Muscle of back (tissue), 11 donors: ENCODE results near the gene SAPCD1. TPM values are rescaled to one million over a fixed set of nuclear protein-coding genes. Genes with fewer than 3 reads are reported as not detected.

Source experiments
- DNase-seq, 3 donors: peaks; one replicate each; pipeline versions ENCODE4 v3.0.0 to v3.0.0-alpha.2; 2013
- polyA plus RNA-seq, 10 donors: library from polyadenylated mRNA; unstranded; fragments of 120-200 nt; gene quantifications; one replicate each; pipeline ENCODE4 v1.2.1, GENCODE V29; 2013; ENCODE audit not compliant: insufficient read length in 10 of 10

SAPCD1 gene
- polyA plus RNA-seq, 10 donors = 2.1 to 10.9 (median 3.0) TPM

- no peak for DNase-seq
These were observed 13.0 kb upstream of the SAPCD1 start for GRCh38 chr6:31749301-31750036.

- DNase-seq = no peak
These were observed 11.9 kb upstream of the SAPCD1 start for GRCh38 chr6:31750411-31751022.

- no peak for DNase-seq
These were observed 9.6 kb upstream of the SAPCD1 start for GRCh38 chr6:31752739-31753319.

- no peak for DNase-seq
These were observed 4.2 kb upstream of the SAPCD1 start for GRCh38 chr6:31758281-31758680.

GRCh38 chr6:31760790-31761189, 1.7 kb upstream of the SAPCD1 start:
- no peak for DNase-seq

GRCh38 chr6:31761343-31761742, 1.1 kb upstream of the SAPCD1 start:
- DNase-seq = no peak

- DNase-seq = no peak
These were observed 592 bp downstream of the SAPCD1 start for GRCh38 chr6:31762878-31763618.

GRCh38 chr6:31763619-31763940, 1.1 kb downstream of the SAPCD1 start:
- DNase-seq = peak in 2 of 3 donors; percentile 26 to 48

- no peak for DNase-seq
These were observed 1.7 kb downstream of the SAPCD1 start for GRCh38 chr6:31764198-31764597.

- DNase-seq = no peak
These were observed 3.1 kb downstream of the SAPCD1 start for GRCh38 chr6:31765559-31765909.

GRCh38 chr6:31765910-31766794, 3.7 kb downstream of the SAPCD1 start:
- peak in 1 of 3 donors; percentile 34 for DNase-seq

- DNase-seq = no peak
These were observed 4.7 kb downstream of the SAPCD1 start for GRCh38 chr6:31767096-31767645.

GRCh38 chr6:31768363-31769257, 6.2 kb downstream of the SAPCD1 start:
- DNase-seq = no peak

GRCh38 chr6:31769684-31770371, 7.4 kb downstream of the SAPCD1 start:
- peak in 2 of 3 donors; percentile 23 to 45 for DNase-seq

- DNase-seq = no peak
These were observed 8.4 kb downstream of the SAPCD1 start for GRCh38 chr6:31770860-31771259.

GRCh38 chr6:31771992-31772358, 9.5 kb downstream of the SAPCD1 start:
- no peak for DNase-seq

GRCh38 chr6:31775184-31775583, 12.7 kb downstream of the SAPCD1 start:
- no peak for DNase-seq

GRCh38 chr6:31775633-31776484, 13.4 kb downstream of the SAPCD1 start:
- DNase-seq = no peak
